ENCODE data around the gene MAFB. TPM values are rescaled to one million over a fixed set of nuclear protein-coding genes. Genes with fewer than 3 reads are reported as not detected.

MAFB gene
- total RNA-seq, 2 experiments from 2014 or later: 0.28 to 0.33 TPM

DNA sequence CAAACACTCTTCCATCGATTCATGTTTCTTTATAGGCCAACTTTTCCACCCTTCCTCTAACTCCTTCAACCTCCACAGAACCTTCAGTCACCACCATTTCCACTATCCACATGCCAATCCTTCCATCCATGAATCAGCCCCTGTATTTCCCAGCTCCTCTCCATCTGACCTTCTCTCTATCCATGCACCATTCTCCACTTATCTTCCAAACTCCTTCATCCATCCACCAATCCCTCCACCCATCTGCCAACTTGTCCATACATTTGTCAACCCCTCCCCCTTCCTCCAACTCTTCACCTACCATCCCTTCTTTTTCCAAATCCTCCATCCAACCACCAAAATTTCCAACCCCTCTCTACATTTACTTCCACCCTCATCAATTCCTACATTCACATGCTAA is 49.9 kb downstream of the MAFB start:
- H3K36me3 Mint-ChIP-seq (ENCODE audit: low read depth): no peaks in the 10 kb centered on the region
- H3K4me3 Mint-ChIP-seq: no peak overlapping the region
- H3K9me3 Mint-ChIP-seq: no peaks in the 10 kb centered on the region
- no peaks in the 10 kb centered on the region for H3K27me3 Mint-ChIP-seq
- ChIA-PET POLR2A (no interaction called here), CTCF (no interaction called here)
- H3K4me1 Mint-ChIP-seq: no peaks in the 10 kb centered on the region
- no peak overlapping the region for H3K27ac Mint-ChIP-seq
- DNase-seq: no peak

DNA sequence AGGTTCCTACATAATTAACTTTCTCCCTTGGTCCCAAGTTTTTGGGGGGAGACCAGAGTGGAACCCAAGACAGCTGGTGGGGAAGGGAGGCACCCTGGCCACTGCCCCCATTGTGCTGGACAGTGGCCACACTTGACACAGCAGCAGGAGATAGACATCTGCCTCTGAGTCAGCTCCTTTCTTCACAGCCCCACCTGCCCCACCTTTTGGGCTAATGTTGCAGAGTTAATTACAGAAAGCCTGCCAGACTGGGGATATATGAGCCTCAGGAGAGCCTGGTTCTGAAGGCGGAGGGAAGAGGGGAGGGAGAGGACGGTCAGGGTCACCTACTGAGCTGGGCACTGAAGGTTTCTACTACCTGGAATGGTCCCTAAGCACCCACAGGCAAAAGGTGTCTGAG is 50.6 kb downstream of the MAFB start:
- H3K36me3 Mint-ChIP-seq (ENCODE audit: low read depth): no peaks in the 10 kb centered on the region
- no peak for DNase-seq
- POLR2A ChIA-PET: no interaction called here
- no peak overlapping the region for H3K4me3 Mint-ChIP-seq
- CTCF ChIA-PET: no interaction called here
- no peaks in the 10 kb centered on the region for H3K27me3 Mint-ChIP-seq
- H3K4me1 Mint-ChIP-seq: no peaks in the 10 kb centered on the region
- no peaks in the 10 kb centered on the region for H3K9me3 Mint-ChIP-seq
- no peak overlapping the region for H3K27ac Mint-ChIP-seq

DNA sequence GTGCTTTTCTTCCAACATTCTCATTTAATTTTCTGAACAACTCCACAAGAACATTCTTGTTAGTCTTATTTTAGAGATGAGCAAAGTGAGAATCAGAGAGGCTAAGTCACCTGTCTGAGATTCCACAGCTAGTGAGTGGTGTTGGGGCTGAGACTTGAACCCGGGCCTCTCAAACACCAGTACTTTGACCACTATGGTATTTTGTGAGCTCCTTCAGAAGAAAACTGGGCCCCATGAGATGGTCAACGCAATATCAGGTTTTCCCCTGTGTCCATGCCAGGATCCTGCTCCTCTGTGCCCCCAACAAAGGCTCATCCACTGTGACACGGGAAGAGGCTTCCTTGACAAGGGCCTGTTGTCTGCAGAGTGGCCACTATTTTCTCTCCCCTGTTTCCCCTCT is 51.9 kb downstream of the MAFB start:
- no peak for DNase-seq
- H3K4me3 Mint-ChIP-seq: no peak overlapping the region
- no peaks in the 10 kb centered on the region for H3K27me3 Mint-ChIP-seq
- H3K9me3 Mint-ChIP-seq: no peaks in the 10 kb centered on the region
- POLR2A ChIA-PET: no interaction called here
- CTCF ChIA-PET: no interaction called here
- no peak overlapping the region for H3K27ac Mint-ChIP-seq
- H3K36me3 Mint-ChIP-seq (ENCODE audit: low read depth): no peaks in the 10 kb centered on the region
- H3K4me1 Mint-ChIP-seq: no peaks in the 10 kb centered on the region

DNA sequence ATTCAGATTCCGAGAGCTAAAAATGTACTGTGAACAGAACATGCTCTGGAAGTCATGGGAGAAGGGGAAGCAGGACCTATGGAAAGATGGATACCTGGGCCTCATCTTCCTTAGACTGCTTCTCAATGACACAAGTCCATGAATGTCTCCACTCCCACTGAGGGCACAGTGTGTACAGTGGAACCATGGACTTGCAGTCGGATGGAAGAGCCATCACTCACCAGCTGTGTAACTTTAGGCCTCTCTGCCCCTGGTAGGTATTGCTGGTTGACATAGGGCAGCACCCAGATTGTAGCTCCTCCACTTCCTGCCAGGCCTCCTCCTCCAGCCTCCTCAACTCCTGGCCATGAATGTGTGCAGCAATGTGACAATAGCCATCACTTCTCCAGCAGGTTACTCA is 52.5 kb downstream of the MAFB start:
- Mint-ChIP-seq H3K4me1 (no peaks in the 10 kb centered on the region), H3K27me3 (no peaks in the 10 kb centered on the region), H3K27ac (no peak overlapping the region), H3K4me3 (no peak overlapping the region), H3K9me3 (no peaks in the 10 kb centered on the region), H3K36me3 (ENCODE audit: low read depth) (no peaks in the 10 kb centered on the region)
- POLR2A ChIA-PET: no interaction called here
- CTCF ChIA-PET: no interaction called here
- no peak for DNase-seq

DNA sequence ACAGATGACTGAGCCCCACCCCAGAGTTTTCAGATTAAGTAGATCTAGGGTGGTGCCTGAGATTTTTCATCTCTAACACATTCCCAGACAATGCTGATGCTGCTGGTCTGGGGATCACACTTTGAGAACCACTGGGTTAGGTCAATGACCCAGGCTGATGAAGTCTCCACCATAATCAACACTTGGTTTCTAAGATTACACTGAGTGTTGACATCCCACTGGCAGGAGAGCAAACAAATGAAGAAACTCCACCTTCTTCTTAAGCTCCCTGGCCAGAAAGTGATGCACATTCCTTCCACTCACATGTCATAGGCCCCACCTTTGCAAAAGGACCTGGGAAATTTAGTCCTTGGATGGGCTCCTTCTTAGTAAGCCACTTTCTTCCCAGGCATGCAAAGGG is 53.1 kb downstream of the MAFB start:
- ChIA-PET POLR2A (no interaction called here), CTCF (no interaction called here)
- no peaks in the 10 kb centered on the region for H3K27me3 Mint-ChIP-seq
- no peaks in the 10 kb centered on the region for H3K36me3 Mint-ChIP-seq (ENCODE audit: low read depth)
- no peaks in the 10 kb centered on the region for H3K4me1 Mint-ChIP-seq
- DNase-seq: no peak
- H3K4me3 Mint-ChIP-seq: no peak overlapping the region
- no peaks in the 10 kb centered on the region for H3K9me3 Mint-ChIP-seq
- no peak overlapping the region for H3K27ac Mint-ChIP-seq
